SIG-M5 treated with dmso at 0.1 percent for 504 hours (cell line): ENCODE data around the gene ALG1L2.
"Not testable (repeated sequence)": the region's sequence is repeated elsewhere in the genome, so short reads cannot be mapped to it uniquely, and the experiment has no call there.

Source experiments
- DNase-seq: peaks from one replicate; lab custom pipeline; 2025; ENCODE audit not compliant: unreplicated experiment; lab: John Stamatoyannopoulos, UW

ALG1L2 gene

GRCh38 chr3:130122891-130123775, 41.5 kb downstream of the ALG1L2 start:
- DNase-seq = not testable (repeated sequence)

- not testable (repeated sequence) for DNase-seq
These were observed 43.8 kb downstream of the ALG1L2 start for GRCh38 chr3:130125406-130125805.

- DNase-seq = not testable (repeated sequence)
These were observed 54.7 kb downstream of the ALG1L2 start for GRCh38 chr3:130136337-130136736.

- not testable (repeated sequence) for DNase-seq
These were observed 56.1 kb downstream of the ALG1L2 start for GRCh38 chr3:130137685-130138084.

GRCh38 chr3:130138992-130139391, 57.4 kb downstream of the ALG1L2 start:
- DNase-seq = not testable (repeated sequence)

- DNase-seq = not testable (repeated sequence)
These were observed 59.1 kb downstream of the ALG1L2 start for GRCh38 chr3:130140756-130141155.

- not testable (repeated sequence) for DNase-seq
These were observed 62.2 kb downstream of the ALG1L2 start for GRCh38 chr3:130143648-130144327.

- DNase-seq = not testable (repeated sequence)
These were observed 62.7 kb downstream of the ALG1L2 start for GRCh38 chr3:130144328-130144650.

GRCh38 chr3:130145456-130145855, 63.8 kb downstream of the ALG1L2 start:
- DNase-seq = not testable (repeated sequence)

GRCh38 chr3:130146465-130146864, 64.8 kb downstream of the ALG1L2 start:
- DNase-seq = not testable (repeated sequence)
